Upper lobe of right lung (tissue), 1 donor: ENCODE measurements around the gene STYXL2. TPM values are rescaled to one million over a fixed set of nuclear protein-coding genes. Genes with fewer than 3 reads are reported as not detected.
A peak's percentile ranks its signal among the peaks of the same experiment; 100 is the strongest.

ENCODE experiments used
- ATAC-seq: fragments of 200-7000 bp; cut with Tn5 transposase; one replicate; pipeline ENCODE4 v1.9.1; 2020; ENCODE audit warnings: mild to moderate bottlenecking, moderate library complexity
- DNase-seq: peaks from one replicate; pipeline ENCODE4 v3.0.0-alpha.2; 2020
- H3K27ac ChIP-seq: fragments of 200-600 bp; one replicate; pipeline ENCODE4 v1.8.0; 2022
- H3K27me3 ChIP-seq: fragments of 200-600 bp; one replicate; pipeline ENCODE4 v1.8.0; 2022; ENCODE audit warnings: mild to moderate bottlenecking
- H3K36me3 ChIP-seq: fragments of 200-600 bp; one replicate; pipeline ENCODE4 v1.8.0; 2022
- H3K4me1 ChIP-seq: fragments of 200-600 bp; one replicate; pipeline ENCODE4 v1.8.0; 2022
- H3K4me3 ChIP-seq: fragments of 200-600 bp; one replicate; pipeline ENCODE4 v1.8.0; 2022; ENCODE audit warnings: mild to moderate bottlenecking
- H3K9me3 ChIP-seq: fragments of 200-600 bp; one replicate; pipeline ENCODE4 v1.8.0; 2022
- intact Hi-C: fragments of 100-400 bp; cut with DNase I; formaldehyde crosslinking; loops from one replicate; pipeline ENCODE4 v1.11.0; 2022
- total RNA-seq: library from RNA; stranded (reverse); fragmentation: NEBNext Ultra II Directional; extraction: Animal tissue kit (Norgen Biotek cat#: 25700); gene quantifications from one replicate; pipeline ENCODE4 v1.2.1, GENCODE V29; 2021
- TF ChIP-seq, protein P1 (sequence below): fragments of 200-600 bp; IDR thresholded peaks from one replicate; pipeline ENCODE4 v1.8.0; 2022; ENCODE audit warnings: antibody characterized with exemption
- donor health status: DM: no; HTN: yes; CAD: no; lungs with severe emphysema.

The STYXL2 gene
- total RNA-seq, 1 donor from 2014 or later = 0.17 TPM

DNA sequence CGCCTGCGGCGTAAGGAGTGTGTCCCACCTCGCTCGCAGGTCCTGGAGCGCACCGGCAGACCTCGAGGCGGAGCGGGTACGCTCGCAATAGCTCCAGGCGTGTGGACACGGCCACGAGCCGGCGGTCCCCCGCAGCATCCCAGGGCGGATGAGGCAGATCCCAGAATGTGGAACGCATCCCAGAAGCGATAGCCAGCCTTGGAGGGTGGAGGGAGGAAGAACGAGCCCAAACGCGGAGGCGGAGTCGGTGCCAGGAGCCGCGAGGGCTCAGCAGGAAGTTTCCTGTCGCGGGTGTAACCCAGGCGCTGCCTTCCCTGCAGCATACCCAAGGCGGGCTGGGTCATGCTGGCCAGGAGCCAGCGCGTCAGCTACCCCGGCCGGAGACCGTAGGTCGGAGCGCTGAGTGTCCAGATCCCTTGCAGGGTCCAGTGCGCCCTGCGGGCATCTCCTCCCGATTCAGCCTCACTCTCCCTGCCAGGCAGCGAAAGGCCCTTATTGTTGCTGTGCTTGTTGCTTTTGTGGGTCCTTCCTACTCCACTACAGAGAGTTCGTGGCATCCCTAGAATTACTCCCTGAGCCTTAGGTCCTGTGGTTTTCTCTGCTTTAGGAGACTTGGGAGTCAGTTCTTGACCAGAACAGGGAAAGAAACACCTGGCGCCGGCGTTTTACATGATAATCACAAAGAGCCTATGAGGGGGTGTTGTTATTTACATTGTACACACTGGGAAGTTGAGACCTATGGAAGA lies 27.7 kb downstream of the STYXL2 start:
- TF ChIP-seq, protein P1, sequence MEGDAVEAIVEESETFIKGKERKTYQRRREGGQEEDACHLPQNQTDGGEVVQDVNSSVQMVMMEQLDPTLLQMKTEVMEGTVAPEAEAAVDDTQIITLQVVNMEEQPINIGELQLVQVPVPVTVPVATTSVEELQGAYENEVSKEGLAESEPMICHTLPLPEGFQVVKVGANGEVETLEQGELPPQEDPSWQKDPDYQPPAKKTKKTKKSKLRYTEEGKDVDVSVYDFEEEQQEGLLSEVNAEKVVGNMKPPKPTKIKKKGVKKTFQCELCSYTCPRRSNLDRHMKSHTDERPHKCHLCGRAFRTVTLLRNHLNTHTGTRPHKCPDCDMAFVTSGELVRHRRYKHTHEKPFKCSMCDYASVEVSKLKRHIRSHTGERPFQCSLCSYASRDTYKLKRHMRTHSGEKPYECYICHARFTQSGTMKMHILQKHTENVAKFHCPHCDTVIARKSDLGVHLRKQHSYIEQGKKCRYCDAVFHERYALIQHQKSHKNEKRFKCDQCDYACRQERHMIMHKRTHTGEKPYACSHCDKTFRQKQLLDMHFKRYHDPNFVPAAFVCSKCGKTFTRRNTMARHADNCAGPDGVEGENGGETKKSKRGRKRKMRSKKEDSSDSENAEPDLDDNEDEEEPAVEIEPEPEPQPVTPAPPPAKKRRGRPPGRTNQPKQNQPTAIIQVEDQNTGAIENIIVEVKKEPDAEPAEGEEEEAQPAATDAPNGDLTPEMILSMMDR = no peak
- Histone ChIP-seq H3K9me3 (no peaks in the 10 kb centered on the region), H3K36me3 (no peaks in the 10 kb centered on the region), H3K27me3 (no peaks in the 10 kb centered on the region), H3K27ac (no peak overlapping the region), H3K4me3 (peak overlapping the region; percentile 48), H3K4me1 (peaks cover 5% of the 10 kb centered on the region)
- intact Hi-C loops = no loop called here
- DNase-seq (peak; percentile 81), ATAC-seq (peak; percentile 90)

DNA sequence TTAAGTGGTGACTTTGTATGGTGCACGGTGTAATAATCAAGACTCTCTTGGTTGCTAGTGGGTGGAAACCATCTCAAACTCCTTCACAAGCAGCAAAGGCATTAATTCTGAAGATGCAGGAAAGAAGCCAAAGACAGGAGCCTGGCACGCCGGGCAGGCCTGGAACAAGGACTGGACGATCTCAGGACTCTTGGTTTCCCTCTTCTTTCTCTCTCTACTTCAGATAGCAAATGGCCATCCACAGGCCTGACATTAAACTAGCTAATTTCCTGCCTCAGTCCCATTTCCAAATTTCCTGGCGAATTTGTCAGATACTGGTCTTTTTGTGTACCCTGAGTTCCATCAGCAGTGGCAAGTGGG lies 28.2 kb downstream of the STYXL2 start:
- Histone ChIP-seq H3K27me3 (no peaks in the 10 kb centered on the region), H3K4me1 (peaks cover 5% of the 10 kb centered on the region), H3K27ac (no peak overlapping the region), H3K9me3 (no peaks in the 10 kb centered on the region), H3K4me3 (no peak overlapping the region), H3K36me3 (no peaks in the 10 kb centered on the region)
- ATAC-seq (no peak), DNase-seq (no peak)
- TF ChIP-seq, protein P1 = no peak
- intact Hi-C loops = no loop called here

DNA sequence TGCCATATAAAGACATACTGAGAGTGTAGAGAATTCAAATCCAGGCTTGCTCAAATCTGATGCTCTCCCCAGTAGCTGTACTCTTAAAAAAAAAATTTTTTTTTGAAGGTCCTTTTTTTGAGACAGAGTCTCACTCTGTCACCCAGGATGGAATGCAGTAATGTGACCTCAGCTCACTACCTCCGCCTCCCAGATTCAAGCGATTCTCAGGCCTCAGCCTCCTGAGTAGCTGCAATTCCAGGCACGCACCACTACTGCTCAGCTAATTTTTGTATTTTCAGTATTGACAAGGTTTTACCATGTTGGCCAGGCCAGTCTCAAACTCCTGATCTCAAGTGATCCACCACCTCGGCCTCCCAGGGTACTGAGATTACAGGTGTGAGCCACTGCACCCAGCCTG lies 28.7 kb downstream of the STYXL2 start:
- Histone ChIP-seq H3K27ac (no peak overlapping the region), H3K9me3 (no peaks in the 10 kb centered on the region), H3K27me3 (no peaks in the 10 kb centered on the region), H3K4me1 (peaks cover 5% of the 10 kb centered on the region), H3K36me3 (no peaks in the 10 kb centered on the region), H3K4me3 (no peak overlapping the region)
- ATAC-seq (no peak), DNase-seq (no peak)
- intact Hi-C loops = no loop called here
- TF ChIP-seq, protein P1 = no peak

DNA sequence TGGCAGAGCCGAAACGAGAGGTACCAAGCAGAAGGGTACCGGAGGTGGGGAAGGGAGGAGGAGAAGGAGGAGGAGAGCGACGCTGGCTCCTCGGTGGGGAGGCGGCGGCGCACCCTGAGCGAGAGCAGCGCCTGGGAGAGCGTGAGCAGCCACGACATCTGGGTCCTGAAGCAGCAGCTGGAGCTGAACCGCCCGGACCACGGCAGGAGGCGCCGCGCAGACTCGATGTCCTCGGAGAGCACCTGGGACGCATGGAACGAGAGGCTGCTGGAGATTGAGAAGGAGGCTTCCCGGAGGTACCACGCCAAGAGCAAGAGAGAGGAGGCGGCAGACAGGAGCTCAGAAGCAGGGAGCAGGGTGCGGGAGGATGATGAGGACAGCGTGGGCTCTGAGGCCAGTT lies 32.4 kb downstream of the STYXL2 start:
- intact Hi-C loops = no loop called here
- no peak overlapping the region for H3K4me3 ChIP-seq
- no peak for ATAC-seq
- H3K27ac ChIP-seq = no peak overlapping the region
- no peaks in the 10 kb centered on the region for H3K36me3 ChIP-seq
- TF ChIP-seq, protein P1 = no peak
- DNase-seq = no peak
- no peaks in the 10 kb centered on the region for H3K9me3 ChIP-seq
- no peaks in the 10 kb centered on the region for H3K27me3 ChIP-seq
- H3K4me1 ChIP-seq = peaks cover 3% of the 10 kb centered on the region

DNA sequence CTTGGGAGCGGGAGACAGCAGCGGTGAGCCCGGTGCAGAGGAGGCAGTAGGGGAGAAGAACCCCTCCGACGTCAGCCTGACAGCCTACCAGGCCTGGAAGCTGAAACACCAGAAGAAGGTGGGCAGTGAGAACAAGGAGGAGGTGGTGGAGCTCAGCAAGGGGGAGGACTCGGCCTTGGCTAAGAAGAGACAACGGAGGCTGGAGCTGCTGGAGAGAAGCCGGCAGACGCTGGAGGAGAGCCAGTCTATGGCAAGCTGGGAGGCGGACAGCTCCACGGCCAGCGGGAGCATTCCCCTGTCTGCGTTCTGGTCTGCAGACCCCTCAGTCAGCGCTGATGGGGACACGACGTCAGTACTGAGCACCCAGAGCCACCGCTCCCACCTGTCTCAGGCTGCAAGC lies 32.9 kb downstream of the STYXL2 start:
- Histone ChIP-seq H3K9me3 (no peaks in the 10 kb centered on the region), H3K27ac (no peak overlapping the region), H3K4me1 (no peaks in the 10 kb centered on the region), H3K36me3 (no peaks in the 10 kb centered on the region), H3K4me3 (no peak overlapping the region), H3K27me3 (no peaks in the 10 kb centered on the region)
- intact Hi-C loops = no loop called here
- DNase-seq (no peak), ATAC-seq (no peak)
- TF ChIP-seq, protein P1 = no peak

DNA sequence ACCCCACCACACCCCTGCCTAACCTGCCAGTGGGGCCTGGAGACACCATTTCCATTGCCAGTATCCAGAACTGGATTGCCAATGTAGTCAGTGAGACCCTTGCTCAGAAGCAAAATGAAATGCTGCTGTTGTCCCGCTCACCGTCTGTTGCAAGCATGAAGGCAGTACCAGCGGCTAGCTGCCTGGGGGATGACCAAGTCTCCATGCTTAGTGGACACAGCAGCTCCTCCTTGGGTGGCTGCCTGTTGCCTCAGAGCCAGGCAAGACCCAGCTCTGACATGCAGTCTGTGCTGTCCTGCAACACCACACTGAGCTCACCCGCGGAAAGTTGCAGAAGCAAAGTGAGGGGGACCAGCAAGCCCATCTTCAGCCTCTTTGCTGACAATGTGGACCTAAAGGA lies 33.4 kb downstream of the STYXL2 start:
- TF ChIP-seq, protein P1 = no peak
- intact Hi-C loops = no loop called here
- H3K4me1 ChIP-seq = no peaks in the 10 kb centered on the region
- ATAC-seq (no peak), DNase-seq (no peak)
- no peak overlapping the region for H3K27ac ChIP-seq
- H3K27me3 ChIP-seq = no peaks in the 10 kb centered on the region
- H3K4me3 ChIP-seq = no peak overlapping the region
- H3K9me3 ChIP-seq = no peaks in the 10 kb centered on the region
- no peaks in the 10 kb centered on the region for H3K36me3 ChIP-seq
